ENCODE data around the gene SMIM23.

- no peak for TF ChIP-seq POLR2A (IDR thresholded peaks at IDR 0.05)
- TF ChIP-seq, protein P1, sequence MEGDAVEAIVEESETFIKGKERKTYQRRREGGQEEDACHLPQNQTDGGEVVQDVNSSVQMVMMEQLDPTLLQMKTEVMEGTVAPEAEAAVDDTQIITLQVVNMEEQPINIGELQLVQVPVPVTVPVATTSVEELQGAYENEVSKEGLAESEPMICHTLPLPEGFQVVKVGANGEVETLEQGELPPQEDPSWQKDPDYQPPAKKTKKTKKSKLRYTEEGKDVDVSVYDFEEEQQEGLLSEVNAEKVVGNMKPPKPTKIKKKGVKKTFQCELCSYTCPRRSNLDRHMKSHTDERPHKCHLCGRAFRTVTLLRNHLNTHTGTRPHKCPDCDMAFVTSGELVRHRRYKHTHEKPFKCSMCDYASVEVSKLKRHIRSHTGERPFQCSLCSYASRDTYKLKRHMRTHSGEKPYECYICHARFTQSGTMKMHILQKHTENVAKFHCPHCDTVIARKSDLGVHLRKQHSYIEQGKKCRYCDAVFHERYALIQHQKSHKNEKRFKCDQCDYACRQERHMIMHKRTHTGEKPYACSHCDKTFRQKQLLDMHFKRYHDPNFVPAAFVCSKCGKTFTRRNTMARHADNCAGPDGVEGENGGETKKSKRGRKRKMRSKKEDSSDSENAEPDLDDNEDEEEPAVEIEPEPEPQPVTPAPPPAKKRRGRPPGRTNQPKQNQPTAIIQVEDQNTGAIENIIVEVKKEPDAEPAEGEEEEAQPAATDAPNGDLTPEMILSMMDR (IDR thresholded peaks at IDR 0.05): no peak
These were observed 48.4 kb upstream of the SMIM23 start for GRCh38 chr5:171736976-171737891.

All from suprapubic skin (tissue), 3 donors.